ENCODE measurements around the gene GAS6.

Gene GAS6

GRCh38 chr13:113855012-113855921, 8.6 kb downstream of the GAS6 start:
- TF ChIP-seq PAX5 (IDR thresholded peaks at IDR 0.05; ENCODE audit: insufficient read depth, low read length, severe bottlenecking) (no peak), SPI1 (IDR thresholded peaks at IDR 0.05; ENCODE audit: low read depth, low read length) (0 out of 2 replicates have a peak, but pooled peaks have one; percentile 11)
- no peak for DNase-seq (ENCODE audit: insufficient read length, low spot score)
- FAIRE-seq, result no peak

GRCh38 chr13:113854238-113855011, 9.5 kb downstream of the GAS6 start:
- FAIRE-seq, result no peak
- DNase-seq (ENCODE audit: insufficient read length, low spot score), result no peak
- TF ChIP-seq POLR2AphosphoS5 (IDR thresholded peaks at IDR 0.05; ENCODE audit: low read depth, low read length) (no peak), POU2F2 (IDR thresholded peaks at IDR 0.05; ENCODE audit: low read depth, low read length) (no peak), SPI1 (IDR thresholded peaks at IDR 0.05; ENCODE audit: low read depth, low read length) (no peak), POLR2A (IDR thresholded peaks at IDR 0.05; ENCODE audit: low read depth, low read length) (no peak), TAF1 (IDR thresholded peaks at IDR 0.05; ENCODE audit: low read depth, low read length) (no peak), PAX5 (IDR thresholded peaks at IDR 0.05; ENCODE audit: insufficient read depth, low read length, severe bottlenecking) (no peak)

- no peak for TF ChIP-seq POLR2AphosphoS5 (IDR thresholded peaks at IDR 0.05; ENCODE audit: low read depth, low read length)
- TF ChIP-seq POU2F2 (IDR thresholded peaks at IDR 0.05; ENCODE audit: low read depth, low read length), result no peak
- no peak for TF ChIP-seq POLR2A (IDR thresholded peaks at IDR 0.05; ENCODE audit: low read depth, low read length)
- no peak for TF ChIP-seq SPI1 (IDR thresholded peaks at IDR 0.05; ENCODE audit: low read depth, low read length)
- TF ChIP-seq PAX5 (IDR thresholded peaks at IDR 0.05; ENCODE audit: insufficient read depth, low read length, severe bottlenecking), result no peak
- no peak for TF ChIP-seq TAF1 (IDR thresholded peaks at IDR 0.05; ENCODE audit: low read depth, low read length)
- DNase-seq (ENCODE audit: insufficient read length, low spot score), result no peak
These were observed 10.2 kb downstream of the GAS6 start for GRCh38 chr13:113853518-113854237.

GRCh38 chr13:113852536-113853517, 11.0 kb downstream of the GAS6 start:
- FAIRE-seq (no peak), DNase-seq (ENCODE audit: insufficient read length, low spot score) (no peak)
- TF ChIP-seq SPI1 (IDR thresholded peaks at IDR 0.05; ENCODE audit: low read depth, low read length) (no peak), POU2F2 (IDR thresholded peaks at IDR 0.05; ENCODE audit: low read depth, low read length) (no peak), PAX5 (IDR thresholded peaks at IDR 0.05; ENCODE audit: insufficient read depth, low read length, severe bottlenecking) (no peak), TAF1 (IDR thresholded peaks at IDR 0.05; ENCODE audit: low read depth, low read length) (no peak), POLR2AphosphoS5 (IDR thresholded peaks at IDR 0.05; ENCODE audit: low read depth, low read length) (no peak), POLR2A (IDR thresholded peaks at IDR 0.05; ENCODE audit: low read depth, low read length) (no peak)

More at GRCh38 chr13:113853518-113854237, 10.2 kb downstream of the GAS6 start:
- FAIRE-seq, result no peak

- FAIRE-seq (no peak), DNase-seq (ENCODE audit: insufficient read length, low spot score) (no peak)
- TF ChIP-seq POU2F2 (IDR thresholded peaks at IDR 0.05; ENCODE audit: low read depth, low read length), result no peak
- TF ChIP-seq TAF1 (IDR thresholded peaks at IDR 0.05; ENCODE audit: low read depth, low read length), result no peak
- no peak for TF ChIP-seq PAX5 (IDR thresholded peaks at IDR 0.05; ENCODE audit: insufficient read depth, low read length, severe bottlenecking)
- no peak for TF ChIP-seq SPI1 (IDR thresholded peaks at IDR 0.05; ENCODE audit: low read depth, low read length)
- TF ChIP-seq POLR2A (IDR thresholded peaks at IDR 0.05; ENCODE audit: low read depth, low read length), result no peak
These were observed 11.9 kb downstream of the GAS6 start for GRCh38 chr13:113851826-113852535.

- FAIRE-seq, result no peak
- no peak for DNase-seq (ENCODE audit: insufficient read length, low spot score)
- TF ChIP-seq TAF1 (IDR thresholded peaks at IDR 0.05; ENCODE audit: low read depth, low read length), result no peak
- TF ChIP-seq POLR2A (IDR thresholded peaks at IDR 0.05; ENCODE audit: low read depth, low read length), result no peak
- no peak for TF ChIP-seq POU2F2 (IDR thresholded peaks at IDR 0.05; ENCODE audit: low read depth, low read length)
- TF ChIP-seq SPI1 (IDR thresholded peaks at IDR 0.05; ENCODE audit: low read depth, low read length), result no peak
- TF ChIP-seq POLR2AphosphoS5 (IDR thresholded peaks at IDR 0.05; ENCODE audit: low read depth, low read length), result no peak
- TF ChIP-seq PAX5 (IDR thresholded peaks at IDR 0.05; ENCODE audit: insufficient read depth, low read length, severe bottlenecking), result no peak
These were observed 12.4 kb downstream of the GAS6 start for GRCh38 chr13:113851480-113851803.

- no peak for FAIRE-seq
- no peak for DNase-seq (ENCODE audit: insufficient read length, low spot score)
- TF ChIP-seq SPI1 (IDR thresholded peaks at IDR 0.05; ENCODE audit: low read depth, low read length) (no peak), POU2F2 (IDR thresholded peaks at IDR 0.05; ENCODE audit: low read depth, low read length) (no peak), TAF1 (IDR thresholded peaks at IDR 0.05; ENCODE audit: low read depth, low read length) (no peak), POLR2A (IDR thresholded peaks at IDR 0.05; ENCODE audit: low read depth, low read length) (no peak), POLR2AphosphoS5 (IDR thresholded peaks at IDR 0.05; ENCODE audit: low read depth, low read length) (no peak), PAX5 (IDR thresholded peaks at IDR 0.05; ENCODE audit: insufficient read depth, low read length, severe bottlenecking) (no peak)
These were observed 13.0 kb downstream of the GAS6 start for GRCh38 chr13:113850722-113851479.
